LNCAP (cell line): ENCODE results near the gene KRTAP10-3.

ENCODE experiments used
- CTCF ChIP-seq: fragments of 450-650 bp; IDR thresholded peaks from 2 replicates; pipeline ENCODE4 v1.5.1; 2017; ENCODE audit warnings: mild to moderate bottlenecking

The KRTAP10-3 gene

GRCh38 chr21:44549525-44550211, 8.9 kb downstream of the KRTAP10-3 start:
- TF ChIP-seq CTCF, result no peak

- TF ChIP-seq CTCF, result no peak
Observed at GRCh38 chr21:44548922-44549321, 9.7 kb downstream of the KRTAP10-3 start.

GRCh38 chr21:44548381-44548780, 10.2 kb downstream of the KRTAP10-3 start:
- TF ChIP-seq CTCF, result no peak

- no peak for TF ChIP-seq CTCF
Observed at GRCh38 chr21:44547656-44548331, 10.8 kb downstream of the KRTAP10-3 start.

GRCh38 chr21:44544566-44544965, 14.0 kb downstream of the KRTAP10-3 start:
- TF ChIP-seq CTCF, result no peak

- TF ChIP-seq CTCF, result no peak
Observed at GRCh38 chr21:44542716-44543115, 15.9 kb downstream of the KRTAP10-3 start.

- TF ChIP-seq CTCF, result no peak
Observed at GRCh38 chr21:44540741-44541288, 17.8 kb downstream of the KRTAP10-3 start.
